Endothelial cell of umbilical vein (primary cell): ENCODE results near the gene ATXN1. TPM values are rescaled to one million over a fixed set of nuclear protein-coding genes. Genes with fewer than 3 reads are reported as not detected.

Experiments
- BruUV-seq: library from RNA; stranded (reverse); fragments of 400-500 nt; replicated peaks from 2 replicates; lab custom pipeline; 2021; lab: Mats Ljungman, UMichigan
- CTCF ChIA-PET: fragments of 300-600, 350-600 bp; sonication (Branson Sonifier 250); formaldehyde crosslinking; loops from one replicate; lab custom pipeline; 2021; ENCODE audit warnings: antibody characterized with exemption, inconsistent platforms; lab: Charles Lee
- POLR2A ChIA-PET: fragments of 300-600, 350-600 bp; sonication (Branson Sonifier 250); formaldehyde crosslinking; loops from one replicate; lab custom pipeline; 2021; ENCODE audit warnings: antibody characterized with exemption, inconsistent platforms; lab: Charles Lee
- DNase-seq: peaks from one replicate; pipeline ENCODE4 v3.0.0-alpha.2; 2011; ENCODE audit warnings: low read depth, low spot score
- FAIRE-seq: peaks from 2 replicates; lab custom pipeline; 2011; peaks lifted over from hg19 to GRCh38; lab: Jason Lieb, UNC
- H2AFZ ChIP-seq: 2 replicates; pipeline ENCODE4 v1.6.0; 2012; ENCODE audit warnings: low read depth, low read length, control low read depth, inconsistent platforms
- H3K27ac ChIP-seq: 2 replicates; pipeline ENCODE4 v1.5.1; 2011; ENCODE audit warnings: low read depth, mild to moderate bottlenecking, control low read depth, low read length, moderate library complexity; ENCODE audit not compliant: insufficient read depth
- H3K27me3 ChIP-seq, 2 experiments: 2 replicates each; pipeline versions ENCODE4 v1.6.0 to v1.6.1; 2011; ENCODE audit warnings: low read length in 2 of 2, mixed read lengths in 1 of 2; ENCODE audit not compliant: control insufficient read depth in 2 of 2, insufficient read depth in 2 of 2
- H3K36me3 ChIP-seq, 2 experiments: 2 replicates in 1 of 2; 3 replicates in 1 of 2; pipeline ENCODE4 v1.5.1; 2011; ENCODE audit warnings: low read length in 2 of 2, mild to moderate bottlenecking in 1 of 2, moderate library complexity in 1 of 2; ENCODE audit not compliant: control insufficient read depth in 2 of 2, insufficient read depth in 2 of 2; ENCODE audit errors: extremely low read depth in 1 of 2
- H3K4me1 ChIP-seq: 3 replicates; pipeline ENCODE4 v1.5.1; 2011; ENCODE audit warnings: mild to moderate bottlenecking, low read length; ENCODE audit not compliant: control insufficient read depth, insufficient read depth; ENCODE audit errors: extremely low read depth
- H3K4me2 ChIP-seq: 2 replicates; pipeline ENCODE4 v1.6.1; 2011; ENCODE audit warnings: low read length, control low read depth, mixed read lengths; ENCODE audit not compliant: insufficient read depth
- H3K4me3 ChIP-seq, 3 experiments: fragments of 200-600 bp in 1 of 3; sonication (generic), shearing (Covaris generic) in 1 of 3; replicated peaks in 1 of 3; 2 replicates each; pipeline ENCODE4 v1.5.1; 2011 to 2016; ENCODE audit warnings: control low read depth in 3 of 3, low read length in 3 of 3, mild to moderate bottlenecking in 2 of 3, inconsistent platforms in 1 of 3, low read depth in 1 of 3, moderate library complexity in 1 of 3; ENCODE audit not compliant: insufficient read depth in 1 of 3
- H3K79me2 ChIP-seq: 2 replicates; pipeline ENCODE4 v1.6.0; 2012; ENCODE audit warnings: low read length, inconsistent platforms; ENCODE audit not compliant: control insufficient read depth, insufficient read depth
- H3K9ac ChIP-seq: replicated peaks from 2 replicates; pipeline ENCODE3; 2011; ENCODE audit warnings: low read length, control low read depth; ENCODE audit not compliant: insufficient read depth; ENCODE audit errors: extremely low read depth
- H3K9me1 ChIP-seq: replicated peaks from 3 replicates; pipeline ENCODE4 v1.6.0; 2011; ENCODE audit warnings: mild to moderate bottlenecking, low read length; ENCODE audit not compliant: control insufficient read depth, insufficient read depth; ENCODE audit errors: extremely low read depth
- H3K9me3 ChIP-seq: replicated peaks from 2 replicates; pipeline ENCODE4 v1.5.1; 2012; ENCODE audit warnings: low read length, inconsistent platforms; ENCODE audit not compliant: control insufficient read depth, insufficient read depth
- H4K20me1 ChIP-seq: replicated peaks from 2 replicates; pipeline ENCODE3; 2011; ENCODE audit warnings: mild to moderate bottlenecking, low read length; ENCODE audit not compliant: control insufficient read depth, insufficient read depth; ENCODE audit errors: extremely low read depth
- CTCF ChIP-seq, 2 donors: IDR thresholded peaks; 1 replicate in 1 of 2; 2 replicates in 1 of 2; pipeline ENCODE4 v1.5.1; 2011; ENCODE audit warnings: low read length in 2 of 2, mild to moderate bottlenecking in 2 of 2, moderate library complexity in 2 of 2, control low read depth in 1 of 2, inconsistent platforms in 1 of 2, low read depth in 1 of 2; ENCODE audit not compliant: insufficient read depth in 1 of 2; ENCODE audit errors: extremely low read depth in 1 of 2
- FOS ChIP-seq: IDR thresholded peaks from 2 replicates; pipeline ENCODE4 v1.6.1; 2011; ENCODE audit warnings: mild to moderate bottlenecking, low read length, moderate library complexity, borderline replicate concordance; ENCODE audit not compliant: insufficient read depth
- GATA2 ChIP-seq: IDR thresholded peaks from 2 replicates; pipeline ENCODE4 v1.7.0; 2011; ENCODE audit warnings: low read depth, mild to moderate bottlenecking, moderate library complexity, mixed read lengths, low read length; ENCODE audit not compliant: insufficient read length, insufficient read depth
- MAX ChIP-seq: IDR thresholded peaks from 2 replicates; pipeline ENCODE4 v1.6.1; 2011; ENCODE audit not compliant: insufficient read depth, insufficient read length
- MYC ChIP-seq: IDR thresholded peaks from one replicate; pipeline ENCODE4 v1.6.1; 2011; ENCODE audit warnings: mild to moderate bottlenecking, low read depth, low read length
- POLR2A ChIP-seq: IDR thresholded peaks from 2 replicates; pipeline ENCODE4 v1.6.1; 2012; ENCODE audit warnings: low read depth, mild to moderate bottlenecking, control low read depth, low read length
- POLR2AphosphoS5 ChIP-seq: IDR thresholded peaks from 2 replicates; pipeline ENCODE4 v1.6.1; 2012; ENCODE audit warnings: low read depth, mild to moderate bottlenecking, control low read depth, low read length, moderate library complexity; ENCODE audit not compliant: insufficient read depth
- dilution Hi-C: fragments of 300-500 bp; cut with MboI; formaldehyde crosslinking; loops from one replicate; pipeline ENCODE4 v1.15.0; 2019; ENCODE audit warnings: low sequenced_read_pairs; ENCODE audit not compliant: extremely low pct_ligation_motif_present
- intact Hi-C: fragments of 100-400 bp; cut with micrococcal nuclease; formaldehyde crosslinking; loops from one replicate; pipeline ENCODE4 v1.10.0; 2022
- polyA plus RNA-seq, 4 experiments: library from polyadenylated mRNA; depleted of rRNA in 3 of 4; stranded (reverse) in 3 of 4; unstranded in 1 of 4; fragments of >200 nt; gene quantifications; 2 replicates each; pipeline versions ENCODE4 v1.2.1 to v1.2.3, GENCODE V29; 2011 to 2012; ENCODE audit warnings: missing spikeins in 1 of 4
- total RNA-seq: library from RNA; stranded (reverse); gene quantifications from 2 replicates; pipeline ENCODE4 v1.2.3, GENCODE V29; 2021

Gene ATXN1
- total and polyA plus RNA-seq, 2 donors (not counting 3 experiments of a cell fraction or from before 2014, with no cell fraction given) = 16.4 to 33.0 TPM

GRCh38 chr6:16644540-16645250, 116.6 kb downstream of the ATXN1 start:
- Histone ChIP-seq H3K36me3 (peaks cover 0 to 2% of the 10 kb centered on the region in 2 experiments), H3K27me3 (no peaks in the 10 kb centered on the region), H3K9me3 (no peaks in the 10 kb centered on the region), H3K4me3 (no peak overlapping the region), H3K79me2 (no peaks in the 10 kb centered on the region), H3K9me1 (no peaks in the 10 kb centered on the region), H3K27ac (no peak overlapping the region), H2AFZ (no peak overlapping the region), H3K4me1 (peaks cover 5% of the 10 kb centered on the region), H3K4me2 (no peak overlapping the region), H3K9ac (no peak overlapping the region), H4K20me1 (no peaks in the 10 kb centered on the region)
- DNase-seq = no peak
- no TSS peak for BruUV-seq
- intact Hi-C loops = no loop called here
- POLR2A ChIA-PET = no interaction called here
- dilution Hi-C loops = no loop called here
- FAIRE-seq = no peak
- CTCF ChIA-PET = no interaction called here
- TF ChIP-seq MYC (no peak), FOS (no peak), CTCF (IDR thresholded peaks at IDR 0.05; ENCODE audit: extremely low read depth in 1 of 2, insufficient read depth in 1 of 2, low read depth in 1 of 2, low read length in 2 of 2) (no peak), POLR2AphosphoS5 (no peak), MAX (no peak), GATA2 (no peak), POLR2A (no peak)
